ENCODE results near the gene DVL1.
"Not testable (repeated sequence)": the region's sequence is repeated elsewhere in the genome, so short reads cannot be mapped to it uniquely, and the experiment has no call there.

Gene DVL1

GRCh38 chr1:1373815-1374588 is 24.8 kb upstream of the DVL1 start:
- DNase-seq (ENCODE audit: low read depth, low spot score) = no peak

GRCh38 chr1:1373051-1373814 is 24.0 kb upstream of the DVL1 start:
- no peak for DNase-seq (ENCODE audit: low read depth, low spot score)

- DNase-seq (ENCODE audit: low read depth, low spot score) = peak; percentile 56
Measured at GRCh38 chr1:1371746-1372711, 22.8 kb upstream of the DVL1 start.

GRCh38 chr1:1371364-1371745 is 22.1 kb upstream of the DVL1 start:
- no peak for DNase-seq (ENCODE audit: low read depth, low spot score)

GRCh38 chr1:1370771-1371300 is 21.6 kb upstream of the DVL1 start:
- DNase-seq (ENCODE audit: low read depth, low spot score) = no peak

- DNase-seq (ENCODE audit: low read depth, low spot score) = not testable (repeated sequence)
Measured at GRCh38 chr1:1370094-1370493, 20.9 kb upstream of the DVL1 start.

DNA sequence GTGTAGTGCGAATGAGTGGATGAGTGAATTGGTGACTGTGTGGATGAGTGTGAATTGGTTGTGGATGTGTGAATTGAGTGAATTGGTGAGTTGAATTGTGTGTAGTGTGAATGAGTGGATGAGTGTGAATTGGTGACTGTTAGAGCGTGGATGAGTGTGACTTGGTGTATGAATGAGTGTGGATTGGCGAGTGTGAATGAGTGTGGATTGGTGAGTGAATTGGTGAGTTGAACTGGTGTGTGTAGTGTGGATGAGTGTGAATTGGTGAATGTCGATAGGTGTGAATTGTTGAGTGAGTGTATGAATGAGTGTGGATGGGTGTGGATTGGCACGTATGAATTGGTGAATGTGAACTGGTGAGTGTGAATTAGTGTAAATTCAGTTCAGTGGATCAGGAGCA is 18.1 kb upstream of the DVL1 start:
- DNase-seq (ENCODE audit: low read depth, low spot score) = no peak

GRCh38 chr1:1366699-1367066 is 17.5 kb upstream of the DVL1 start:
- DNase-seq (ENCODE audit: low read depth, low spot score) = no peak

GRCh38 chr1:1365875-1366698 is 16.9 kb upstream of the DVL1 start:
- DNase-seq (ENCODE audit: low read depth, low spot score) = no peak

GRCh38 chr1:1364266-1364665 is 15.0 kb upstream of the DVL1 start:
- no peak for DNase-seq (ENCODE audit: low read depth, low spot score)

GRCh38 chr1:1361982-1362423 is 12.8 kb upstream of the DVL1 start:
- DNase-seq (ENCODE audit: low read depth, low spot score) = no peak

DNA sequence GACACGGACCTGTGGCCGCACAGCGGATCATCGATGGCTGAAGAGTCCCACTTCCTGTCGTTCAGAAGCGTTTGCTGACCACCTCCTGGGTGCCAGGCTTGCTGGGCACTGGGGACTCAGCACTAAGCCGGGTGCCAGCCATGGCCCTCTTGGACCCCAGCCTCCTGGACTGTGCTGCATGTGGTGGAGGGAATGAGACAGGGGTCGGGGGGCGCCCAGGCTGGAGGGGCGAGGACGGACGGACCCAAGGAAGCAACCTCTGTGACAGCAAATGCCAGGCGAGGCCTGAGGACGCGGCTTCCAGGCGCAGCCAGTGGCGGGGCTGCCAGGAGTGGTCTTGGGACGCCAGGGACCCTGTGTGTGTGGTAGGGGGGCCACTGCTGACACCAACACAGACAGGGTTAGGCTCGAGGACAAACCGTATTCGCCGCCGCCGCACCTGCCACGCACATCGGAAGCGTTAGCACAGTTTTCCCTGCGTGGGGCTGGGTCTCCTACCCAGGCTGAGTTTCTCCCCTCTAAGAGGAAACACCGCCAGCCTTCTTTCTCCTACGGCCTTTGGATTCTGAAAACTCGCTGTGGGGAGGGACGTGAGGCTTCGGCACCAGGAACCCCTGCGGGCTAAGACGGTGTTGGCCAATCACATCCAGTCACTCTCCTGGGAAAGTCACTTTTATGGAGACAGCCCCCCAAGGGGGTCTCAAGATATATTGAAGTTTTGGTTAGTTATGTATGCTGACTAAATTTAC is 12.2 kb upstream of the DVL1 start:
- no peak for DNase-seq (ENCODE audit: low read depth, low spot score)

- no peak for DNase-seq (ENCODE audit: low read depth, low spot score)
Measured at GRCh38 chr1:1360506-1361169, 11.4 kb upstream of the DVL1 start.

- DNase-seq (ENCODE audit: low read depth, low spot score) = no peak
Measured at GRCh38 chr1:1359664-1360468, 10.6 kb upstream of the DVL1 start.

- no peak for DNase-seq (ENCODE audit: low read depth, low spot score)
Measured at GRCh38 chr1:1359308-1359663, 10.1 kb upstream of the DVL1 start.

DNA sequence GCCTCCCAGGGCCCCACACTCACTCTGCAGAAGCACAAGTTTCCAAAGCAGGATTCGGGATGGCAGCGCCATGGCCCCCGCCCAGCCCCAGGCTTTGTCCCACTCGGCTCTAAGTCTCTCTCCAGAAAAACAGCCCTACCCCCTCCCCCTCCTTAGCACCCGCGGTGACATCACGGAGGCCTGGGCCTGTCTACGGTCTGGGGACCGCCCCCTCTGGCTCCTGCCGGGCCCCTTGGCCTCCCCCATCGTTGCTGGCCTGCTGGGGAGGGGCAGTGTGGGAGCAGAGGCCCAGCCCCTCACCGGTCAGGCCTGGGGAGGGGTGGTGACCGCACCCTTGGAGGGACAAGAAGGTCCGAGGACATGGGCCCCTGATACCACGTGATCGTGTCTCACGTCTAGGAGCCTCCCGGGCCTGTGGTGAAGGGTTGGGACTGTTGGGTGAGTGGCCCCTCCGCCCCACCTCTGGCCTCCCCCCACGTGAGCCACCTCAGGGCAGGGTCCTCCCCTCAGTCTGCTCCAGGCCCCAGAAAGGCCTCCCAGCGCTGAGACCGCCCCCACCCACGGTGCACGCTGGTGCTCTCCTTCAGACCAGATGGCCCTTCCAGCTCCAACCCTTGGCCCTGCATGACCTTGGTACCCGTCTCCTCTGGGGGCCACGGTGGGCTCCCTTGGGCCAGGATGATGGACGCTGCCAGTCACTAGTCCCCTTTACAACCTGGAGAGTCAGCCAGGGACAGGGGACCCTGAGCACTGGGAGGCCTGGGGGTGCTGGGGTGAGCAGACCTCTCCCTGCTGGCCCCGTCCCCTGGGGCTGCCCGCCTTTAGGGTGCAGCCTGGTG is 9.4 kb upstream of the DVL1 start, which contains the start of gene MXRA8:
Gene MXRA8, minus strand, starts transcription at position 123 of the 839 bp plus-strand sequence. Its CDS starts 51 bp downstream, at position 72.
- no peak for DNase-seq (ENCODE audit: low read depth, low spot score)

- no peak for DNase-seq (ENCODE audit: low read depth, low spot score)
Measured at GRCh38 chr1:1357871-1358432, 8.7 kb upstream of the DVL1 start.
